ENCODE measurements around the gene PDIK1L. TPM values are rescaled to one million over a fixed set of nuclear protein-coding genes. Genes with fewer than 3 reads are reported as not detected.

Gene PDIK1L
- total and polyA plus RNA-seq, 9 of the 15 experiments (the other 6 are each of a cell fraction or from before 2014, with no cell fraction given): 12.8 to 30.2 (median 21.5) TPM

- no peak for TF ChIP-seq ZNF311 (CRISPR knock-in tag; IDR thresholded peaks at IDR 0.05)
- TF ChIP-seq DPF2 (IDR thresholded peaks at IDR 0.05): no peak
- peak; percentile 57; the same call in 1 of the 2 replicates for TF ChIP-seq CREM (IDR thresholded peaks at IDR 0.05; ENCODE audit: low read depth)
- TF ChIP-seq POLR3G (IDR thresholded peaks at IDR 0.05; ENCODE audit: extremely low read depth, insufficient read length, insufficient replicate concordance): no peak
- no peak for TF ChIP-seq TFAM (CRISPR knock-in tag; conservative IDR thresholded peaks at IDR 0.05)
- TF ChIP-seq XRCC5 (IDR thresholded peaks at IDR 0.05; ENCODE audit: low read depth, low read length): no peak
- TF ChIP-seq ZKSCAN1 (IDR thresholded peaks at IDR 0.05; ENCODE audit: low read depth, low read length): no peak; the same call in 1 of the 2 replicates
- TF ChIP-seq MYC (IDR thresholded peaks at IDR 0.05; ENCODE audit: low read depth, low read length): 0 out of 2 replicates have a peak, but pooled peaks have one; percentile 29
- no peak for TF ChIP-seq MYC (CRISPR knock-in tag; IDR thresholded peaks at IDR 0.05; ENCODE audit: borderline replicate concordance, low read depth)
- TF ChIP-seq JUN (IDR thresholded peaks at IDR 0.05; ENCODE audit: borderline replicate concordance, low read depth, low read length): no peak
- no peak for TF ChIP-seq JUN (CRISPR knock-in tag; IDR thresholded peaks at IDR 0.05; ENCODE audit: borderline replicate concordance)
- no peak for TF ChIP-seq C11orf30 (IDR thresholded peaks at IDR 0.05; ENCODE audit: low read depth)
- TF ChIP-seq ZNF408 (CRISPR knock-in tag; IDR thresholded peaks at IDR 0.05; ENCODE audit: low read depth): no peak
- no peak for TF ChIP-seq E4F1 (CRISPR knock-in tag; IDR thresholded peaks at IDR 0.05; ENCODE audit: borderline replicate concordance)
- TF ChIP-seq ZNF140 (CRISPR knock-in tag; IDR thresholded peaks at IDR 0.05): no peak
- no peak for TF ChIP-seq IRF9 (tag; IDR thresholded peaks at IDR 0.05)
- no peak for TF ChIP-seq SNRNP70 (optimal IDR thresholded peaks at IDR 0.05; ENCODE audit: low read depth, low read length)
- no peak for TF ChIP-seq ARID1B (IDR thresholded peaks at IDR 0.05)
- no peak for TF ChIP-seq HNRNPH1 (optimal IDR thresholded peaks at IDR 0.05; ENCODE audit: low read depth, low read length)
- peak; percentile 62; the same call in 1 of the 2 replicates for TF ChIP-seq STAG1 (CRISPR knock-in tag; IDR thresholded peaks at IDR 0.05; ENCODE audit: borderline replicate concordance)
- 0 out of 2 replicates have a peak, but pooled peaks have one; percentile 34 for TF ChIP-seq ZHX1 (conservative IDR thresholded peaks at IDR 0.05; ENCODE audit: low read length)
- peak; percentile 76 for TF ChIP-seq ADNP (tag; IDR thresholded peaks at IDR 0.05)
- no peak for TF ChIP-seq CREBBP (IDR thresholded peaks at IDR 0.05; ENCODE audit: low read depth, low read length)
- peak; percentile 98 for TF ChIP-seq RB1 (IDR thresholded peaks at IDR 0.05; ENCODE audit: low read depth)
Observed at GRCh38 chr1:26164036-26164860, 52.6 kb downstream of the PDIK1L start (continued).
